HCT116 (cell line): ENCODE measurements around the gene AGBL1.

ENCODE experiments used
- ATF3 ChIP-seq: IDR thresholded peaks from 2 replicates; pipeline ENCODE4 v1.6.1; 2012
- CBX3 ChIP-seq: IDR thresholded peaks from 2 replicates; pipeline ENCODE4 v1.6.1; 2012; ENCODE audit warnings: low read depth
- CEBPB ChIP-seq: IDR thresholded peaks from 2 replicates; pipeline ENCODE4 v1.6.1; 2012; ENCODE audit warnings: low read depth
- EZH2 ChIP-seq: fragments of 200-600 bp; sonication (generic); IDR thresholded peaks from 2 replicates; pipeline ENCODE4 v1.6.1; 2017; ENCODE audit warnings: antibody characterized with exemption, mixed run types
- MAX ChIP-seq: IDR thresholded peaks from 2 replicates; pipeline ENCODE4 v1.6.1; 2012
- POLR2A ChIP-seq: IDR thresholded peaks from 2 replicates; pipeline ENCODE4 v1.7.0; 2011; ENCODE audit warnings: borderline replicate concordance; ENCODE audit not compliant: insufficient read depth, insufficient read length; ENCODE audit errors: extremely low read depth
- POLR2AphosphoS5 ChIP-seq: IDR thresholded peaks from 2 replicates; pipeline ENCODE4 v1.6.1; 2011; ENCODE audit warnings: mild to moderate bottlenecking, low read depth, low read length, moderate library complexity
- YY1 ChIP-seq: IDR thresholded peaks from 2 replicates; pipeline ENCODE4 v1.6.1; 2011; ENCODE audit warnings: low read length, low read depth, moderate library complexity, mild to moderate bottlenecking; ENCODE audit not compliant: insufficient replicate concordance; ENCODE audit errors: extremely low read depth
- ZFX ChIP-seq: fragments of 450-650 bp; IDR thresholded peaks from 2 replicates; pipeline ENCODE4 v1.6.1; 2017
- TF ChIP-seq, protein P1 (sequence below): IDR thresholded peaks from 2 replicates; pipeline ENCODE4 v1.6.1; 2011; ENCODE audit warnings: mild to moderate bottlenecking, low read length, moderate library complexity; ENCODE audit not compliant: insufficient replicate concordance; ENCODE audit errors: extremely low read depth
- TF ChIP-seq, protein P2 (sequence below), 3 experiments: fragments of 200-600 bp in 1 of 3; sonication (generic) in 1 of 3; IDR thresholded peaks in 2 of 3; conservative IDR thresholded peaks in 1 of 3; 2 replicates each; pipeline ENCODE4 v1.5.1; 2012 to 2017; ENCODE audit warnings: low read depth in 2 of 3, low read length in 2 of 3, antibody characterized with exemption in 1 of 3, borderline replicate concordance in 1 of 3, control low read depth in 1 of 3, mild to moderate bottlenecking in 1 of 3, mixed read lengths in 1 of 3, mixed run types in 1 of 3, moderate library complexity in 1 of 3; ENCODE audit not compliant: insufficient read depth in 1 of 3

DNA sequence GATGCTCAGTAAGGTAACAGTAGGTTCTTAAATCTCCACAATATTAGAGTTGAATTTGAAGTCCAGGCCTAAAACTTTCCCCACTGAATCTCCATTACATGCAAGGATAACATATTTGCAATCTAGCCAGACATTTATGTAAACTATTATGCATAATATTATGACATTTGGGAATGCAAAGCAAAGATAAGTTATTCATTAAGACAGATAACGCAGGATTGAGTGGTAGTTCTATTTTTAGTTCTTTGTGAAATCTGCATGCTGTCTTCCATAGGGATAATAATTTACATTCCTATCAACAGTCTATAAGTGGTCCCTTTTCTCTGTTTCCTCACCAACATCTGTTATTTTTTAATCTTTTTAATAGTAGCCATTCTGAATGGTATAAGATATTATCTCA lies 333.5 kb downstream of the AGBL1 start:
- TF ChIP-seq, protein P1, sequence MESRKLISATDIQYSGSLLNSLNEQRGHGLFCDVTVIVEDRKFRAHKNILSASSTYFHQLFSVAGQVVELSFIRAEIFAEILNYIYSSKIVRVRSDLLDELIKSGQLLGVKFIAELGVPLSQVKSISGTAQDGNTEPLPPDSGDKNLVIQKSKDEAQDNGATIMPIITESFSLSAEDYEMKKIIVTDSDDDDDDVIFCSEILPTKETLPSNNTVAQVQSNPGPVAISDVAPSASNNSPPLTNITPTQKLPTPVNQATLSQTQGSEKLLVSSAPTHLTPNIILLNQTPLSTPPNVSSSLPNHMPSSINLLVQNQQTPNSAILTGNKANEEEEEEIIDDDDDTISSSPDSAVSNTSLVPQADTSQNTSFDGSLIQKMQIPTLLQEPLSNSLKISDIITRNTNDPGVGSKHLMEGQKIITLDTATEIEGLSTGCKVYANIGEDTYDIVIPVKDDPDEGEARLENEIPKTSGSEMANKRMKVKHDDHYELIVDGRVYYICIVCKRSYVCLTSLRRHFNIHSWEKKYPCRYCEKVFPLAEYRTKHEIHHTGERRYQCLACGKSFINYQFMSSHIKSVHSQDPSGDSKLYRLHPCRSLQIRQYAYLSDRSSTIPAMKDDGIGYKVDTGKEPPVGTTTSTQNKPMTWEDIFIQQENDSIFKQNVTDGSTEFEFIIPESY = no peak
- no peak for TF ChIP-seq EZH2
- no peak for TF ChIP-seq POLR2A
- TF ChIP-seq POLR2AphosphoS5 = no peak
- TF ChIP-seq, protein P2, sequence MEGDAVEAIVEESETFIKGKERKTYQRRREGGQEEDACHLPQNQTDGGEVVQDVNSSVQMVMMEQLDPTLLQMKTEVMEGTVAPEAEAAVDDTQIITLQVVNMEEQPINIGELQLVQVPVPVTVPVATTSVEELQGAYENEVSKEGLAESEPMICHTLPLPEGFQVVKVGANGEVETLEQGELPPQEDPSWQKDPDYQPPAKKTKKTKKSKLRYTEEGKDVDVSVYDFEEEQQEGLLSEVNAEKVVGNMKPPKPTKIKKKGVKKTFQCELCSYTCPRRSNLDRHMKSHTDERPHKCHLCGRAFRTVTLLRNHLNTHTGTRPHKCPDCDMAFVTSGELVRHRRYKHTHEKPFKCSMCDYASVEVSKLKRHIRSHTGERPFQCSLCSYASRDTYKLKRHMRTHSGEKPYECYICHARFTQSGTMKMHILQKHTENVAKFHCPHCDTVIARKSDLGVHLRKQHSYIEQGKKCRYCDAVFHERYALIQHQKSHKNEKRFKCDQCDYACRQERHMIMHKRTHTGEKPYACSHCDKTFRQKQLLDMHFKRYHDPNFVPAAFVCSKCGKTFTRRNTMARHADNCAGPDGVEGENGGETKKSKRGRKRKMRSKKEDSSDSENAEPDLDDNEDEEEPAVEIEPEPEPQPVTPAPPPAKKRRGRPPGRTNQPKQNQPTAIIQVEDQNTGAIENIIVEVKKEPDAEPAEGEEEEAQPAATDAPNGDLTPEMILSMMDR (IDR thresholded peaks at IDR 0.05 in 2 of 3, conservative IDR thresholded peaks at IDR 0.05 in 1 of 3; ENCODE audit: borderline replicate concordance in 1 of 3, insufficient read depth in 1 of 3, low read depth in 2 of 3, low read length in 2 of 3) = no peak
- no peak for TF ChIP-seq YY1
- no peak for TF ChIP-seq CEBPB
- TF ChIP-seq ZFX = no peak
- TF ChIP-seq MAX = no peak
- no peak for TF ChIP-seq CBX3
- no peak for TF ChIP-seq ATF3
